ENCODE results near the gene RIMBP3C.
"Not testable (repeated sequence)": the region's sequence is repeated elsewhere in the genome, so short reads cannot be mapped to it uniquely, and the experiment has no call there.

RIMBP3C gene

DNA sequence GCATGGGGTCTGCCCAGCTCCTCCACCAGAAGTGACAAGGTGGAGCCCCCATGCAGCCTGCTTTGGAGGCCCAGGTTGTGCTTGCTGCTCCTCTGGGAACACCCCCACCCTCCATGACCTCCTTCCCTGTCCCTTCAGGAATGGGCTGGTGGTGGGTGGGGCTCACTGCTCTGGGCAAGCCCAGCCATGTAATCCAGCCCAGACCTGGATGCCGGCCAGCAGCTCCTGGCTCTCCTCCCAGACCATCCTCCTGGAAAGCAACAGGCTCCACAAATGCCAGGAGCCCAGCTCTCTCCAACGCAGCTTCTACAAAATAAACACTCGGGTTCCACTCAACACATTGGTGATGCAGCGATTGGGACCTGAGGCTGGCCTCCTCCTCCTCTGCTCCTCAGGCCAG, 53.3 kb downstream of the RIMBP3C start:
- not testable (repeated sequence) for H3K4me2 ChIP-seq (ENCODE audit: low read depth, low read length, poor library complexity, severe bottlenecking); H3F3A ChIP-seq (ENCODE audit: low read depth); H3K27me3 ChIP-seq (ENCODE audit: insufficient read depth, low read length, poor library complexity, severe bottlenecking); H3K4me3 ChIP-seq (ENCODE audit: low read length, poor library complexity, severe bottlenecking); H4K20me1 ChIP-seq (ENCODE audit: insufficient read depth, low read length, poor library complexity, severe bottlenecking); H2AFZ ChIP-seq (ENCODE audit: low read length); H3K79me2 ChIP-seq (ENCODE audit: insufficient read depth, low read length); H3K4me1 ChIP-seq (ENCODE audit: insufficient read depth, low read length, poor library complexity, severe bottlenecking); H3K9ac ChIP-seq (ENCODE audit: low read depth, low read length, poor library complexity, severe bottlenecking); H3K36me3 ChIP-seq (ENCODE audit: insufficient read depth, low read length); H3K9me2 ChIP-seq (replicated peaks; ENCODE audit: low read depth, low read length); H3K9me3 ChIP-seq (ENCODE audit: insufficient read depth, low read depth, low read length)

Measured in Loucy (cell line).